Tibial nerve (tissue), 4 donors: Measurements from ENCODE around the gene DDX18. TPM values are rescaled to one million over a fixed set of nuclear protein-coding genes. Genes with fewer than 3 reads are reported as not detected.

ENCODE experiments used
- DNase-seq, 2 donors: peaks; one replicate each; pipeline ENCODE4 v3.0.0-alpha.2; 2019; ENCODE audit warnings: low spot score in 2 of 2
- H3K27ac ChIP-seq, 4 donors: fragments of 200-600 bp; sonication (generic) in 3 of 4; one replicate each; pipeline ENCODE4 v1.5.1; 2017 to 2019; ENCODE audit warnings: mild to moderate bottlenecking in 1 of 4
- H3K27me3 ChIP-seq, 2 donors: fragments of 200-600 bp; sonication (generic) in 1 of 2; one replicate each; pipeline versions ENCODE4 v1.5.1 to v1.6.0; 2017 to 2019
- H3K36me3 ChIP-seq, 3 donors: fragments of 200-600 bp; sonication (generic); one replicate each; pipeline ENCODE4 v1.5.1; 2018 to 2019
- H3K4me1 ChIP-seq, 4 donors: fragments of 200-600 bp; sonication (generic) in 3 of 4; one replicate each; pipeline ENCODE4 v1.5.1; 2017 to 2019
- H3K4me3 ChIP-seq, 4 donors: fragments of 200-600 bp; sonication (generic) in 3 of 4; one replicate each; pipeline ENCODE4 v1.5.1; 2017 to 2019; ENCODE audit warnings: mild to moderate bottlenecking in 1 of 4, moderate library complexity in 1 of 4
- H3K9me3 ChIP-seq, 4 donors: fragments of 200-600 bp; sonication (generic) in 3 of 4; one replicate each; pipeline ENCODE4 v1.5.1; 2017 to 2019
- EP300 ChIP-seq, 2 donors: sonication (generic); formaldehyde crosslinking; IDR thresholded peaks; one replicate each; pipeline ENCODE4 v1.6.1; 2017; ENCODE audit warnings: antibody characterized with exemption in 2 of 2, mild to moderate bottlenecking in 1 of 2
- POLR2A ChIP-seq, 2 donors: fragments of 450-650 bp; IDR thresholded peaks; one replicate each; pipeline ENCODE4 v1.6.1; 2017; ENCODE audit warnings: antibody characterized with exemption in 2 of 2, mild to moderate bottlenecking in 2 of 2, moderate library complexity in 2 of 2
- WGBS, 2 donors: methylation state at CpG; one replicate each; pipeline ENCODE4 v1.1.5; 2018; 5-methylcytosine and 5-hydroxymethylcytosine counted together
- total RNA-seq, 4 donors: library from RNA; depleted of rRNA; stranded (reverse); fragments of >200 nt; gene quantifications; one replicate each; pipeline ENCODE4 v1.1.0, GENCODE V29; 2016
- TF ChIP-seq, protein P1 (sequence below), 5 experiments: fragments of 200-600 bp in 3 of 5; fragments of 450-650 bp in 2 of 5; sonication (generic) in 3 of 5; IDR thresholded peaks; one replicate each; pipeline ENCODE4 v1.5.1; 2016 to 2019; ENCODE audit warnings: antibody characterized with exemption in 5 of 5, mild to moderate bottlenecking in 3 of 5, moderate library complexity in 2 of 5

Gene DDX18
- 10 to 100 TPM; 37.8 to 48.0 (median 43.2) TPM for total RNA-seq

DNA sequence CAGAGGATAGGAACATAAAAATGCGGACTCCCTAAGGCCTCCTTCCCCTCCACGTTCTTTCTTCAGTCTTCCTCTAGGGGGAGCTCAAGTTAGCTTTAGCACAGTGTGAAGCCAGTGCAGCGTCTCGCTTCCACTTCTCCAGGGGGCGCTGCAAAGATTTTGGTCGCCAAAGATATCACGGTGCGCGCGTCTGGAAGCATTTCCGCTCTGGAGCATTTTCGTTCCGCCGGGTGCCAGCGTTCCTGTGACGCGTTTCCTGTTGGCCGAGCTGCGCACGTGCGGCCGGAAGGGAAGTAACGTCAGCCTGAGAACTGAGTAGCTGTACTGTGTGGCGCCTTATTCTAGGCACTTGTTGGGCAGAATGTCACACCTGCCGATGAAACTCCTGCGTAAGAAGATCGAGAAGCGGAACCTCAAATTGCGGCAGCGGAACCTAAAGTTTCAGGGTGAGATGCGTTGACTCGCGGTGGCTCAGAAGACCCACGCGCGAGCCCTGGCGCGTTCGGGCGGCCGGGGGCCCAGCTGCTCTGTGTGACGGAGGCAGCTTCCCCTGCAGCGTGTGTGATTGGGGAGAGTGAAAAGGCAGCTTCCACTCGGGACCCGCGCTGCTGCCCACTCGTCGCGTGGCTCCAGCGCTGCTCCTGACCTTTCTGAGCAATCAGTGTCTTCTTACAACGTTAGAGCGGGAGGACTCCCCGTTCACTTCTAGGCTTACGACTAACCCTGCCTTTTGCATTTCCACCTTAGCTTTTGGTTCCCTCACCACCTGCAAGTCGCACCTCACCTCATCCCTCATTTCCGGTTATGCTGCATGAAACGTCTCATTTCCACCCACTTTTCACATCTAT, at the start of gene DDX18:
DDX18 (plus strand) TSS at position 275 of the 848 bp plus-strand sequence; CDS start at position 362, 87 bp downstream.
- H3K36me3 ChIP-seq: peaks cover 0 to 24% (median 7%) of the 10 kb centered on the region in 3 donors
- peak; percentile 92 to 96 for DNase-seq
- peak within 1 kb of the TSS; percentile 67 to 94 (median 91) for H3K27ac ChIP-seq
- H3K9me3 ChIP-seq: no peaks in the 10 kb centered on the region
- H3K4me3 ChIP-seq: peak within 1 kb of the TSS; percentile 59 to 97 (median 83)
- H3K4me1 ChIP-seq: peaks cover 0 to 40% (median 17%) of the 10 kb centered on the region in 4 donors
- TF ChIP-seq POLR2A (IDR thresholded peaks at IDR 0.05) (peak; percentile 14 to 52), EP300 (IDR thresholded peaks at IDR 0.05) (peak; percentile 95 to 99)
- TF ChIP-seq, protein P1, sequence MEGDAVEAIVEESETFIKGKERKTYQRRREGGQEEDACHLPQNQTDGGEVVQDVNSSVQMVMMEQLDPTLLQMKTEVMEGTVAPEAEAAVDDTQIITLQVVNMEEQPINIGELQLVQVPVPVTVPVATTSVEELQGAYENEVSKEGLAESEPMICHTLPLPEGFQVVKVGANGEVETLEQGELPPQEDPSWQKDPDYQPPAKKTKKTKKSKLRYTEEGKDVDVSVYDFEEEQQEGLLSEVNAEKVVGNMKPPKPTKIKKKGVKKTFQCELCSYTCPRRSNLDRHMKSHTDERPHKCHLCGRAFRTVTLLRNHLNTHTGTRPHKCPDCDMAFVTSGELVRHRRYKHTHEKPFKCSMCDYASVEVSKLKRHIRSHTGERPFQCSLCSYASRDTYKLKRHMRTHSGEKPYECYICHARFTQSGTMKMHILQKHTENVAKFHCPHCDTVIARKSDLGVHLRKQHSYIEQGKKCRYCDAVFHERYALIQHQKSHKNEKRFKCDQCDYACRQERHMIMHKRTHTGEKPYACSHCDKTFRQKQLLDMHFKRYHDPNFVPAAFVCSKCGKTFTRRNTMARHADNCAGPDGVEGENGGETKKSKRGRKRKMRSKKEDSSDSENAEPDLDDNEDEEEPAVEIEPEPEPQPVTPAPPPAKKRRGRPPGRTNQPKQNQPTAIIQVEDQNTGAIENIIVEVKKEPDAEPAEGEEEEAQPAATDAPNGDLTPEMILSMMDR (IDR thresholded peaks at IDR 0.05): peak; percentile 97 to 99 (median 98)
- 0 to 1% methylated on average over 37 to 57 of the region's 57 CpGs for WGBS, 2 donors
- H3K27me3 ChIP-seq: no peaks in the 10 kb centered on the region

DNA sequence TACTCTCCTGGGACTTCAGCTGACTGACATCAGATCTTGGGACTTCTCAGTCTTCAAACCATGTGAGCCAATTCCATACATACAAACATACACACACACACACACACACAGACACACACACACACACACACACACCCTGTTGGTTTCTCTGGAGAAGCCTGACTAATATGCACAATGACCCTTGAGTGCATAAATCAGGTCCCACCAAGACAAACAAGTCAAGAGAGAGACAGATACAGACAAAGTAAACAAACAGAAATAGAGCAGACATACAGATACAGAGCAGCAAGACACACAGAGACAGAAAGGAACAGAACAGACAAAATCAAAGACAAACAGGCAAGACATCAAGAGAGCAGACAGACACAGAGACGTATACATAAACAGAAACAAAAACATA, 43.8 kb upstream of the DDX18 start:
- 47 to 50% methylated on average over 1 of the region's 1 CpG for WGBS, 2 donors
- TF ChIP-seq POLR2A (IDR thresholded peaks at IDR 0.05) (no peak), EP300 (IDR thresholded peaks at IDR 0.05) (no peak)
- TF ChIP-seq, protein P1 (IDR thresholded peaks at IDR 0.05): no peak
- Histone ChIP-seq H3K4me1 (no peaks in the 10 kb centered on the region), H3K27me3 (no peaks in the 10 kb centered on the region), H3K4me3 (no peak overlapping the region), H3K27ac (no peak overlapping the region), H3K9me3 (no peaks in the 10 kb centered on the region), H3K36me3 (no peaks in the 10 kb centered on the region)
- no peak for DNase-seq

DNA sequence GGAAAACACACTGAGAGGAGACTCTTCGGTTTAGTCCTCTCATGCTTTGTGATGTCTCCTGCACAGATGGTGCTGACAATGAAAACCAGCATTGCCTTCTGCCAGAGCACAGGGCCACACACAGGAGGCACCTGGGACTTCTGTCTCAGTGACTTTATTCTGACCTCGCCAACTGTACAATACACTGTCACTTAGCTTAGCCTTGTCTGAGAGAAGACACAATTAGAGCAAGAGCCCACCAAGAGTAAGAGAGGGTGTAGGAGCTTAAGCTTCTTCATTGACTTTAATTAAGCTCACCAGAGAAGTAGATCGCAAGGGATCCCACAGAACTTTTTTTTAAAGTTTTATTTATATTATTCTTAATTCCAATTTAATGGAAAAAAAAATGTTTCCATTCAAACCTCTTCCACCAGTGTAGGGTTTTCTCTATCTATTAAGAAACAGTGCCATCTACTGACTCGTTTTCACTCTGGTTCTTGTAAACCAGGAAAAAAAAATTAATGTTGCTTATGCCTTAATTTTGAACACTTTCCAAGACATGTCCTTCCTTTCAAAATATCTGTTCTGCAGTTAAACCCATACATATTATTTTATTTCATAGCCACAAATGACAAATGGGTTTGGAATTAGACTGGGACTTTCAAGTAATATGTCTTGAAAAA, 42.4 kb upstream of the DDX18 start:
- no peak overlapping the region for H3K27ac ChIP-seq
- no peaks in the 10 kb centered on the region for H3K9me3 ChIP-seq
- WGBS, 2 donors: 40 to 43% methylated on average over 4 of the region's 4 CpGs
- H3K36me3 ChIP-seq: no peaks in the 10 kb centered on the region
- H3K4me3 ChIP-seq: no peak overlapping the region
- H3K27me3 ChIP-seq: no peaks in the 10 kb centered on the region
- no peaks in the 10 kb centered on the region for H3K4me1 ChIP-seq
- no peak for DNase-seq
- no peak for TF ChIP-seq POLR2A (IDR thresholded peaks at IDR 0.05)
- TF ChIP-seq, protein P1 (IDR thresholded peaks at IDR 0.05): peak in 3 of 5 experiments; percentile 14 to 36 (median 20)

DNA sequence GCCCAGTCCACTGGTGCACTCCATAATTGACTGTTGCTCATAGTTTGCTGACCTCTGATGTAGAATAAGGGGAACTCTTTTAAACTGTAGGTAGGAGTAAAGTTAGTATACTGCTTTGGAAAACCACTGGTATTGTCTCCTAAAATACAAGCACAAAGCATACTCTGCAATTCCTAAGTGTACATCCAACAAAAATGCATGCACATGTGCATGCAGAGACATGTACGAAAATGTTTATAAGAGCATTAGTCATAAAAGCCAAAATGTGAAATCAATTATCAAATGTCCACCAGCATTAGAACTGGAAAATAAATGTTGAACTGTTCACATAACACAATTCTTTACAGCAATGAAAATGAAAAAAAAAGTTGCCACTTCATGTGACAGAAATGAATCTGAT, 39.8 kb upstream of the DDX18 start:
- H3K27me3 ChIP-seq: no peaks in the 10 kb centered on the region
- no peak for DNase-seq
- WGBS, 2 donors: 62 to 79% methylated on average over 1 of the region's 1 CpG

More for the DNA sequence above, 39.8 kb upstream of the DDX18 start:
- Histone ChIP-seq H3K9me3 (no peaks in the 10 kb centered on the region), H3K36me3 (no peaks in the 10 kb centered on the region), H3K27ac (no peak overlapping the region), H3K4me3 (no peak overlapping the region), H3K4me1 (no peaks in the 10 kb centered on the region)
- TF ChIP-seq, protein P1 (IDR thresholded peaks at IDR 0.05): no peak
- TF ChIP-seq EP300 (IDR thresholded peaks at IDR 0.05) (no peak), POLR2A (IDR thresholded peaks at IDR 0.05) (no peak)
